Ishikawa (cell line): ENCODE results near the gene OVOL3.

ENCODE experiments used
- CEBPB ChIP-seq: IDR thresholded peaks from 2 replicates; pipeline ENCODE4 v1.6.1; 2012
- CREB1 ChIP-seq: IDR thresholded peaks from 2 replicates; pipeline ENCODE4 v1.6.1; 2012; ENCODE audit warnings: low read depth
- EGR1 ChIP-seq: IDR thresholded peaks from 2 replicates; pipeline ENCODE4 v1.6.1; 2012
- EP300 ChIP-seq: IDR thresholded peaks from 2 replicates; pipeline ENCODE4 v1.6.1; 2012; ENCODE audit warnings: borderline replicate concordance
- FOXM1 ChIP-seq: IDR thresholded peaks from 2 replicates; pipeline ENCODE4 v1.6.1; 2012; ENCODE audit warnings: low read depth, borderline replicate concordance
- NFIC ChIP-seq: IDR thresholded peaks from 2 replicates; pipeline ENCODE4 v1.6.1; 2012
- RAD21 ChIP-seq: IDR thresholded peaks from 2 replicates; pipeline ENCODE4 v1.6.1; 2012; ENCODE audit warnings: low read depth
- TAF1 ChIP-seq: IDR thresholded peaks from 2 replicates; pipeline ENCODE4 v1.6.1; 2012; ENCODE audit warnings: low read depth, mild to moderate bottlenecking
- TCF12 ChIP-seq: IDR thresholded peaks from 2 replicates; pipeline ENCODE4 v1.6.1; 2012; ENCODE audit warnings: low read depth
- TEAD4 ChIP-seq: IDR thresholded peaks from 2 replicates; pipeline ENCODE4 v1.6.1; 2012
- YY1 ChIP-seq: IDR thresholded peaks from 2 replicates; pipeline ENCODE4 v1.6.1; 2012; ENCODE audit warnings: low read depth
- ZBTB7A ChIP-seq: IDR thresholded peaks from 2 replicates; pipeline ENCODE4 v1.6.1; 2012; ENCODE audit warnings: low read depth
- TF ChIP-seq, protein P1 (sequence below): IDR thresholded peaks from 2 replicates; pipeline ENCODE4 v1.6.1; 2012
- TF ChIP-seq, protein P2 (sequence below): IDR thresholded peaks from 2 replicates; pipeline ENCODE4 v1.6.1; 2012
- TF ChIP-seq, protein P3 (sequence below): IDR thresholded peaks from 2 replicates; pipeline ENCODE4 v1.6.1; 2012; ENCODE audit warnings: low read depth, mild to moderate bottlenecking

Gene OVOL3

DNA sequence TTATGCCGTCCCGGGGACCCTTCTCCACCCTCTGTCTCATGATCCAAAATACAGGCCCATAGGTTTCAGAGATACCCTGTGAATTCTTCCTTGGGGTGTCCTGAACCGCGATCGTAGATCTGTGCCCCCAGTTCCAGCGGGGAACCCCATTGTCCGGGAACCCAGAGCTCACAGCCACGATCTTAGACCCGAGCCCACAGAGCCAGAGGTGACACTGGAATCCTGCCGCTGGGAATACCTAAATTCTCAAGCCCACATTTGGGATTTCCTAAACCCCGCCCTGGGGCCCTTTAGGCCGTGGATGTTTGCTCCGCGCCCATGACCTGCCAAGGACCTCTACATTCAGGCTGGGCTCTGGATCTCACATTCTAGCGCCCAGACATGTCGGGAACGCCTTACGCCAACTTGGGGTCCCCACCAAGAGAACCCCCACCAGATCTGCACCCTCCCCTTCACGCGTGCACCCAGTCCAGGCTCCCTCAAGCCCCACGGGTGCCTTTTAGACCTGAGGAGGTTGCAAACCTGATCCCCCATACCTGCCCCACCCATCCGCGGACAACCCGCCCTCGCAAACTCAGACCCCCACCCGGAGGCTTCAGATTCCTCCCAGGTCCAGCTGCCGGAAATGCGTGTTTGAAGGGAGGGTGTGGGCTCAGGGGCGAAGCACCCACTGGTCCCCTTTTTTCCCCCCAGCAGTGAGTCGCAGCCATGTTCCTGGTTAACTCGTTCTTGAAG is 29.5 kb downstream of the OVOL3 start:
- TF ChIP-seq, protein P1, sequence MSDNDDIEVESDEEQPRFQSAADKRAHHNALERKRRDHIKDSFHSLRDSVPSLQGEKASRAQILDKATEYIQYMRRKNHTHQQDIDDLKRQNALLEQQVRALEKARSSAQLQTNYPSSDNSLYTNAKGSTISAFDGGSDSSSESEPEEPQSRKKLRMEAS, result 0 out of 2 replicates have a peak, but pooled peaks have one; percentile 29
- peak; percentile 10; the same call in 1 of the 2 replicates for TF ChIP-seq TCF12
- peak; percentile 29; the same call in 1 of the 2 replicates for TF ChIP-seq ZBTB7A
- no peak for TF ChIP-seq CEBPB

DNA sequence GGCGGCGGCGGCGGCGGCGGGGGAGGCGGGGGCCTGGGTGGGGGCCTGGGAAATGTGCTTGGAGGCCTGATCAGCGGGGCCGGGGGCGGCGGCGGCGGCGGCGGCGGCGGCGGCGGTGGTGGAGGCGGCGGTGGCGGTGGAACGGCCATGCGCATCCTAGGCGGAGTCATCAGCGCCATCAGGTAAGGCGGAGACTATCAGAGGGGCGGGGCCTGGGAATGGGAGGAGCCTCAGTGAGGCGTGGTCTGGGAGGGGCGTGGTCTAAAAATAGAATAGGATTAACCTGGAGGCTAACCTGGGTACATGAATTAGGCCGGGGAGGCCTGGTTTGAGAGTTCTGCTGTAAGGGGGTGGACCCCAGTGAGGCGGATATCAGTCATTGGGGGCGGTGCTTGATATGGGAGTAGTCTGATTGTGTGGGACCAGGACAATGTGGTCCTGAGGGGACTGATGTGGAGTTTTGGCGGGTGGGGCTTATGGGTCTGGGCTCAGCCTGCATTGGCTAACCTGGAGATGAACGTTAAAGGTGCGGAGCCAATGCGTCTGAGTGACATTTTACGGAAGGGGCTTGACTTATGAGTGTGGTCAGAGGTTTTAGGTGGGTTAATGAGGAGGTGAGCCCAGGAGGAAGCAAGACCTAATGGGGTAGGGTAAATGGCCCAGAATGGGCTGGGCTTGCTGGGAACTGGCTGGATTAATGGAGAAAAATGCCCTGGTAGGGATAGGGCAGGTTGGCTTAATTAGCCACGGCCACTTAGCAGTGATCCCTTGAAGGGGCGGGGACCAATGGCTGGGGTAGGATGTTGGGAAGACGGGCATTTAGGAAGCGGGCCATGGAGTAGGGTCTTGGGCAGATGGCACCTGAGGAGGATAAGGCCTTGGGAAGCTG is 30.3 kb downstream of the OVOL3 start:
- TF ChIP-seq YY1 (peak; percentile 63; the same call in 1 of the 2 replicates), TAF1 (peak; percentile 30; the same call in 1 of the 2 replicates), RAD21 (no peak)
- TF ChIP-seq, protein P1, result peak; percentile 6; the same call in 1 of the 2 replicates

DNA sequence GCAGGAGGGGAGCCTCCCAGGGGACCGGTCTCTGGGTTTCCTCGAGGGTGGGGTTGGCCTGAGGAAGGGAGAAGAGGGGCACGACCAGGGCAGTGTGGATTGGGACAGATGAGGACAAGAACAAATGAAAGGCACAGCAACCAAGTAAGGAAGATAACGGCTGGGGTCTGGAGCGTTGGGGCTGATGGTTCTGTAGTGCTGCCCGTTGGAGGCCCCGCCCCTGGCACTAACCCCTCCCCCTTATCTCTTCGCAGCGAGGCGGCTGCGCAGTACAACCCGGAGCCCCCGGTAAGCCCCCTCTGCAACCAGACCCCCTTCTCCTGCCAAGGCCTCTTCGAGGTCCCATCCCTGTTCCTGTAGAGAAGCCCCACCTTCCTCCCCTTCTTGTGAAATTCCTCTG is 31.1 kb downstream of the OVOL3 start:
- TF ChIP-seq TAF1 (no peak), NFIC (no peak), FOXM1 (no peak), CEBPB (no peak), EP300 (no peak), CREB1 (no peak), RAD21 (no peak), YY1 (no peak), EGR1 (no peak), TCF12 (no peak), TEAD4 (no peak), ZBTB7A (no peak)
- TF ChIP-seq, protein P2, sequence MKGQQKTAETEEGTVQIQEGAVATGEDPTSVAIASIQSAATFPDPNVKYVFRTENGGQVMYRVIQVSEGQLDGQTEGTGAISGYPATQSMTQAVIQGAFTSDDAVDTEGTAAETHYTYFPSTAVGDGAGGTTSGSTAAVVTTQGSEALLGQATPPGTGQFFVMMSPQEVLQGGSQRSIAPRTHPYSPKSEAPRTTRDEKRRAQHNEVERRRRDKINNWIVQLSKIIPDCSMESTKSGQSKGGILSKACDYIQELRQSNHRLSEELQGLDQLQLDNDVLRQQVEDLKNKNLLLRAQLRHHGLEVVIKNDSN, result no peak
- TF ChIP-seq, protein P3, sequence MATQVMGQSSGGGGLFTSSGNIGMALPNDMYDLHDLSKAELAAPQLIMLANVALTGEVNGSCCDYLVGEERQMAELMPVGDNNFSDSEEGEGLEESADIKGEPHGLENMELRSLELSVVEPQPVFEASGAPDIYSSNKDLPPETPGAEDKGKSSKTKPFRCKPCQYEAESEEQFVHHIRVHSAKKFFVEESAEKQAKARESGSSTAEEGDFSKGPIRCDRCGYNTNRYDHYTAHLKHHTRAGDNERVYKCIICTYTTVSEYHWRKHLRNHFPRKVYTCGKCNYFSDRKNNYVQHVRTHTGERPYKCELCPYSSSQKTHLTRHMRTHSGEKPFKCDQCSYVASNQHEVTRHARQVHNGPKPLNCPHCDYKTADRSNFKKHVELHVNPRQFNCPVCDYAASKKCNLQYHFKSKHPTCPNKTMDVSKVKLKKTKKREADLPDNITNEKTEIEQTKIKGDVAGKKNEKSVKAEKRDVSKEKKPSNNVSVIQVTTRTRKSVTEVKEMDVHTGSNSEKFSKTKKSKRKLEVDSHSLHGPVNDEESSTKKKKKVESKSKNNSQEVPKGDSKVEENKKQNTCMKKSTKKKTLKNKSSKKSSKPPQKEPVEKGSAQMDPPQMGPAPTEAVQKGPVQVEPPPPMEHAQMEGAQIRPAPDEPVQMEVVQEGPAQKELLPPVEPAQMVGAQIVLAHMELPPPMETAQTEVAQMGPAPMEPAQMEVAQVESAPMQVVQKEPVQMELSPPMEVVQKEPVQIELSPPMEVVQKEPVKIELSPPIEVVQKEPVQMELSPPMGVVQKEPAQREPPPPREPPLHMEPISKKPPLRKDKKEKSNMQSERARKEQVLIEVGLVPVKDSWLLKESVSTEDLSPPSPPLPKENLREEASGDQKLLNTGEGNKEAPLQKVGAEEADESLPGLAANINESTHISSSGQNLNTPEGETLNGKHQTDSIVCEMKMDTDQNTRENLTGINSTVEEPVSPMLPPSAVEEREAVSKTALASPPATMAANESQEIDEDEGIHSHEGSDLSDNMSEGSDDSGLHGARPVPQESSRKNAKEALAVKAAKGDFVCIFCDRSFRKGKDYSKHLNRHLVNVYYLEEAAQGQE, result no peak
- TF ChIP-seq, protein P1, result no peak

DNA sequence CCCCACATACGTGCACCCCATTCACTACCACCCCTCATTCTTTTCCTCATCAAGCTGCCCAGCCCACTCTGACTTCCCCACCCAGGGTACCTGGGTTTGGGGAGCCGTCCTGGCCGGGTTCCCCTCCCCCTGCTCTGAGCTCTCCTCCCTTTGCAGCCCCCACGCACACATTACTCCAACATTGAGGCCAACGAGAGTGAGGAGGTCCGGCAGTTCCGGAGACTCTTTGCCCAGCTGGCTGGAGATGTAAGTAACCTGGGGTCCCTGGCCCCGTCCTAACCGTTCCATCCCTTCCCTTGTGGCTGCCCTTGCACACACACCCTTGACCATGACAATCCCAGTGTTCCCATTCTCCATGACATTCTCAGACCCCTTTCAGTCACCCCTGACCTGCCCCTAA is 31.6 kb downstream of the OVOL3 start:
- TF ChIP-seq TCF12 (no peak), CEBPB (no peak), EP300 (no peak), NFIC (no peak), RAD21 (no peak), EGR1 (no peak), TEAD4 (no peak), FOXM1 (no peak), ZBTB7A (no peak)

DNA sequence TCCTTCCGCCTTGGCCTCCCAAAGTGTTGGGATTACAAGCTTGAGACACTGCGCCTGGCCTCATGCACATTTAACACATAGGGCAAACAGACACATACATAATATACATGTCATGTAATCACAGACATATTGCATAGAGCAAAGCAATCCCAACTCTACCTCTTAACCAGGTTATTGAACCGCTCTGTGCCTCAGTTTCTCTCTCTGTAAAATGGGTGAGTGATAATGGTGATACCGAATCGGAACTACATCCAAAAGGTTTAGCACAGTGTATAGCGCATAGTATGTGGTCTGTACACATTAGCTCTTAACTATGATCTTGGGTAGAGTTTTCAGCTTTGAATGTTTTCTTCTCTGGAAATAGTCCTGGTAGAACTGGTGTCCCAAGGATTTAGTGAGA is 33.7 kb downstream of the OVOL3 start:
- TF ChIP-seq CREB1 (no peak), TCF12 (no peak), RAD21 (no peak), NFIC (no peak), YY1 (no peak), EGR1 (no peak), CEBPB (no peak), EP300 (no peak), ZBTB7A (no peak), FOXM1 (no peak)
- TF ChIP-seq, protein P3, result no peak
- TF ChIP-seq, protein P2, result no peak
- TF ChIP-seq, protein P1, result no peak
